Epithelial cell of proximal tubule (primary cell): ENCODE data around the gene KRTAP1-5. TPM values are rescaled to one million over a fixed set of nuclear protein-coding genes. Genes with fewer than 3 reads are reported as not detected.
"Not testable (repeated sequence)": the region's sequence is repeated elsewhere in the genome, so short reads cannot be mapped to it uniquely, and the experiment has no call there.

ENCODE experiments used
- DNase-seq: peaks from one replicate; pipeline ENCODE4 v3.0.0-alpha.2; 2011; ENCODE audit warnings: low read depth
- H3K4me3 ChIP-seq: 2 replicates; pipeline ENCODE4 v1.5.1; 2011; ENCODE audit warnings: low read depth, mild to moderate bottlenecking, low read length
- total RNA-seq: library from RNA; depleted of rRNA; stranded (reverse); fragments of >200 nt; gene quantifications from 2 replicates; pipeline ENCODE4 v1.2.3, GENCODE V29; 2015
- TF ChIP-seq, protein P1 (sequence below): conservative IDR thresholded peaks from 2 replicates; pipeline ENCODE4 v1.5.1; 2012; ENCODE audit warnings: low read depth, mild to moderate bottlenecking, low read length

The KRTAP1-5 gene
- total RNA-seq, 1 donor from 2014 or later = not detected

DNA sequence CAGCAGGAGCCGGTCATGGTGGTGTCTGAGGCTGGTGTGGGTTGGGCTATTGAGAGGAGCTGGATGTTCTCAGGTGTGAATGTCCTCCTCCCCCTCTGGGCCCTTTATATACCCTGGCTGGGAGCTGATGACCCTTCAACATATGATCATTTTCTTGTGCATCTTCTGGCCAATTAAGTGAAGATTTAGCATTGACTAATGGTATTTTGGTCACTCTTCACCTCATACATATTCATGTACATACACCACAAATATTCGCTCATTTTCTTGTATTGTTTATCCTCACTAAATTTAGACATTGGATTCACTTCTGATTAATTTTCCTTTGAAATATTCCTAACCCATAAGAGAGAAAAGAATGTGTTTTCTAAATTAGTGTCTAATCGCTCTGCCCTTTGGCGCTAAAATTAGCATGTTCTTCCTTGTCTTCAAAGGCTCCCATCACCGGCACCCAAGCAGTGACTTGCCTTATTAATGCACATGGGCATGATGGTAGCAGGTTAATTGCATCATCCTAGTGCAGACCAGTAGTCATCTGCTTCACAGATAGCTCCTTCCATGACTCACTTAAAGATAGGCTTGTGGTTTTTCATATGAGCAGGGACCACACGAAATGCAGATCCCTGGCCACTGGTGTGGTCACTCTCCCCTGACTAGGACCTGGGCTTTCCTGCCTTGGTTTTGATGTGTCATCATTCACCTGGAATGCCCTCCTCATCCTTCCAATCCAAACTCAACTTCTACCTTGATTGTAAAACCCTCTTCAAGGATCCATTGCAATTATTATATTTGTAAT is 39.0 kb upstream of the KRTAP1-5 start, which contains the start of gene KRTAP2-4:
TSS of gene KRTAP2-4 (minus strand) at position 51 of the 796 bp plus-strand sequence. CDS start at position 17, 34 bp downstream.
- peak; percentile 76 for DNase-seq
- H3K4me3 ChIP-seq = no peak within 1 kb of the TSS
- TF ChIP-seq, protein P1, sequence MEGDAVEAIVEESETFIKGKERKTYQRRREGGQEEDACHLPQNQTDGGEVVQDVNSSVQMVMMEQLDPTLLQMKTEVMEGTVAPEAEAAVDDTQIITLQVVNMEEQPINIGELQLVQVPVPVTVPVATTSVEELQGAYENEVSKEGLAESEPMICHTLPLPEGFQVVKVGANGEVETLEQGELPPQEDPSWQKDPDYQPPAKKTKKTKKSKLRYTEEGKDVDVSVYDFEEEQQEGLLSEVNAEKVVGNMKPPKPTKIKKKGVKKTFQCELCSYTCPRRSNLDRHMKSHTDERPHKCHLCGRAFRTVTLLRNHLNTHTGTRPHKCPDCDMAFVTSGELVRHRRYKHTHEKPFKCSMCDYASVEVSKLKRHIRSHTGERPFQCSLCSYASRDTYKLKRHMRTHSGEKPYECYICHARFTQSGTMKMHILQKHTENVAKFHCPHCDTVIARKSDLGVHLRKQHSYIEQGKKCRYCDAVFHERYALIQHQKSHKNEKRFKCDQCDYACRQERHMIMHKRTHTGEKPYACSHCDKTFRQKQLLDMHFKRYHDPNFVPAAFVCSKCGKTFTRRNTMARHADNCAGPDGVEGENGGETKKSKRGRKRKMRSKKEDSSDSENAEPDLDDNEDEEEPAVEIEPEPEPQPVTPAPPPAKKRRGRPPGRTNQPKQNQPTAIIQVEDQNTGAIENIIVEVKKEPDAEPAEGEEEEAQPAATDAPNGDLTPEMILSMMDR = no peak

DNA sequence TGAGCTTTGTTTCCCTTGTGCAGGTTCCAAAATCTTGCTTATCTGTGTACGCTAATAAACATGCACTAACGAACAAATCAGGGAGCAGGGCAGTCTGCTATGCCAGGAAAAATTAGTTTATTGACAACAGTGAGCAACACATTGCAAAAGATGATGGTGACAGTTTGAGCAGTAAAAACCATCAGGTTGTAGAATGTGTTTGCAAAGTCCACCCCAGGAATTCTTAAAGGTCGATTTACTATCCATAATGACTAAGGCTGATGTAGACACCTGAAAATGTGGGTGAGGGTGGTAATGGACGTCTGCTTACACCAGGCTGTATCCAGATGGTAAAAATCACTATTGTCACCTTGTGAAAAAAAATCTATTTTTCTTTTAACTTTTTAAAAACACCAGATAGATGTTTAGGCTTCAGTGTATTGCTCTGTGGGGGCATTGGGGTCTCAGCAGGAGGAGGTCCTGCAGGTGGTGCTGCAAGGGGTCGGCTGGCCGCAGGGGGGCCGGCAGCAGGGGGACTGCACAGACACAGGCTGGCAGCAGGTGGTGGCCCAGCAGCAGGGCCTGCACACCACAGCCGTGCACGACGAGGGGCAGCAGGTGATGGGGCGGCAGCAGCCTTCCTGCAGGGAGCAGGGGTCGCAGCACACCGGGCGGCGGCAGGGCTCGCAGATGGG is 38.1 kb upstream of the KRTAP1-5 start:
- DNase-seq, H3K4me3 ChIP-seq: not testable (repeated sequence)

DNA sequence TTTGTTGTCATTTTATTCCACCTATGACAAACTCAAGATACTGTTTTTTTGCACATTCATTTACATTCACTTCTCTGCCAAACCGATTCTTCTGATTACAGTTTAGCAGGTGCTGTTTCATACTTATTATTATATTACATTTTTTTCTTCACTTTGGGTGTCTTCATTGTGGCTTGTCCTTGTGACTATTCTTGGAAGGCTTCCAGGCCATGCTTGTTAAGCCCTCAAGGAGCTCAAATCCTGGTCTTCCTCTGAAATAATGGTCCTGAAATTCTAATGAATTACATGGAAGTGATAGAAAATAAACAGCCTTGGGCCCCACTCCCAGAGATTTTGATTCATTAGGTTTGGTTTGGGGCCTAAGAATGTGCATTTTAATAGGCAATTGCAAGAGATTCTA is 37.3 kb upstream of the KRTAP1-5 start:
- no peak for DNase-seq
- TF ChIP-seq, protein P1 = no peak
- H3K4me3 ChIP-seq = no peak overlapping the region

- H3K4me3 ChIP-seq = no peak overlapping the region
- TF ChIP-seq, protein P1 = no peak
- no peak for DNase-seq
These were observed 36.4 kb upstream of the KRTAP1-5 start for GRCh38 chr17:41063449-41063848.

DNA sequence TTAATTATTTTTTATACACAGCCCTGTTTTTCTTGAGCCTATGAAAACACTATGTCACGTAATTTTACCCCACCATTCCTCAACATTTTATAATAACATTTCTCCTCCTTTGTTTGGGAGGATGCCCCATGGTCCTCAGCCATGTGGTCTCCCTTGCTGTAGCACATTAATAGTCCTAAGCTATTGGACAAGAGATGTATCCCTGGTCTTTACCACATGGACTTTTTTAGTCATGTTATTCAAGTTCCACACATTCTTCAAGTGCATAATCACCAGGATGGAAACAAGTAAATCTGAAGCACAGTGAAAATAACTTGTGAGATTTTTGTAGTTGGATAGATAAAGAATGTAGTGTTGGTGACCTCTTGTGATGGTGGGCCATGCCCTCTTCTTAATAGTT is 35.0 kb upstream of the KRTAP1-5 start:
- peak; percentile 92 for DNase-seq
- TF ChIP-seq, protein P1 = no peak
- H3K4me3 ChIP-seq = no peak overlapping the region

- peak; percentile 98 for DNase-seq
- TF ChIP-seq, protein P1 = no peak
- H3K4me3 ChIP-seq = no peak within 1 kb of the TSS
These were observed 33.1 kb upstream of the KRTAP1-5 start, which contains the start of gene KRTAP2-3 for GRCh38 chr17:41060052-41060604. TSS of gene KRTAP2-3 (minus strand) at chr17:41060114. CDS start at chr17:41060050, 64 bp downstream.

DNA sequence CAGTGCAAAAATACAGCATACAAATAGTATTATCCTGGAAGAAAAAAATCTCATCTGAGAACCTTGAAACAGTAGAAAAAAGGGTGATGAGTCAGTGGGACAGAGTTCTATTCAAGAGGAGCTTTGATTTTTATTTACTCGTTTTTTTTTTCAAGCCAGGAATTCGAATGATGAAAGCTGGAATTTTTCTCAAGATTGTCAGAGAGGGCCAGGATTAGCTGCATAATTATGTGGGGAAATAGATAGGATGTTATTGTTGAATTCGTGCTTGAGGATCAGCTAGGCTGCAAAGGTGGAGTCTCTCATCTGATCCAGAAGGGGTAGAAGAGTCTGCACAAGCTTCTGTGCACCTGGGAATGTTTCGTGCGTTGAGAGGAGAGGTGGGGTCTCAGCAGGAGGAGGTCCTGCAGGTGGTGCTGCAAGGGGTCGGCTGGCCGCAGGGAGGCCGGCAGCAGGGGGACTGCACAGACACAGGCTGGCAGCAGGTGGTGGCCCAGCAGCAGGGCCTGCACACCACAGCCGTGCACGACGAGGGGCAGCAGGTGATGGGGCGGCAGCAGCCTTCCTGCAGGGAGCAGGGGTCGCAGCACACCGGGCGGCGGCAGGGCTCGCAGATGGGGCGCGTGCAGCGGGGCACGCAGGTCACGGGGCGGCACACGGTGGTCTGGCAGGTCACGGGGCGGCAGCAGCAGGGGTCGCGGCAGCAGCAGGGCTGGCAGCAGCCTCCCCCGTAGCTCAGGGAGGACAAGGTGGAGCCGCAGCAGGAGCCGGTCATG is 32.5 kb upstream of the KRTAP1-5 start:
- peak; percentile 59 for DNase-seq
- not testable (repeated sequence) for H3K4me3 ChIP-seq
